ENCODE data around the gene ATP2B3.

- TF ChIP-seq, protein P1, sequence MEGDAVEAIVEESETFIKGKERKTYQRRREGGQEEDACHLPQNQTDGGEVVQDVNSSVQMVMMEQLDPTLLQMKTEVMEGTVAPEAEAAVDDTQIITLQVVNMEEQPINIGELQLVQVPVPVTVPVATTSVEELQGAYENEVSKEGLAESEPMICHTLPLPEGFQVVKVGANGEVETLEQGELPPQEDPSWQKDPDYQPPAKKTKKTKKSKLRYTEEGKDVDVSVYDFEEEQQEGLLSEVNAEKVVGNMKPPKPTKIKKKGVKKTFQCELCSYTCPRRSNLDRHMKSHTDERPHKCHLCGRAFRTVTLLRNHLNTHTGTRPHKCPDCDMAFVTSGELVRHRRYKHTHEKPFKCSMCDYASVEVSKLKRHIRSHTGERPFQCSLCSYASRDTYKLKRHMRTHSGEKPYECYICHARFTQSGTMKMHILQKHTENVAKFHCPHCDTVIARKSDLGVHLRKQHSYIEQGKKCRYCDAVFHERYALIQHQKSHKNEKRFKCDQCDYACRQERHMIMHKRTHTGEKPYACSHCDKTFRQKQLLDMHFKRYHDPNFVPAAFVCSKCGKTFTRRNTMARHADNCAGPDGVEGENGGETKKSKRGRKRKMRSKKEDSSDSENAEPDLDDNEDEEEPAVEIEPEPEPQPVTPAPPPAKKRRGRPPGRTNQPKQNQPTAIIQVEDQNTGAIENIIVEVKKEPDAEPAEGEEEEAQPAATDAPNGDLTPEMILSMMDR (IDR thresholded peaks at IDR 0.05): no peak
- TF ChIP-seq POLR2AphosphoS5 (IDR thresholded peaks at IDR 0.05; ENCODE audit: insufficient read depth in 1 of 2, low read depth in 1 of 2): no peak
- no peak for TF ChIP-seq POLR2A (IDR thresholded peaks at IDR 0.05)
These were observed 17.6 kb upstream of the ATP2B3 start for GRCh38 chrX:153499876-153500275.
